GM12875 (cell line): ENCODE data around the gene CD300LG.
A peak's percentile ranks its signal among the peaks of the same experiment; 100 is the strongest.

Experiments
- H3K4me3 ChIP-seq: one replicate; pipeline ENCODE4 v1.5.1; 2011; ENCODE audit warnings: low read depth, low read length, control low read depth
- TF ChIP-seq, protein P1 (sequence below): IDR thresholded peaks from 2 replicates; pipeline ENCODE4 v1.5.1; 2011; ENCODE audit warnings: low read depth, mild to moderate bottlenecking, control low read depth, inconsistent platforms, low read length, moderate library complexity, borderline replicate concordance; ENCODE audit not compliant: insufficient read depth

Gene CD300LG

DNA sequence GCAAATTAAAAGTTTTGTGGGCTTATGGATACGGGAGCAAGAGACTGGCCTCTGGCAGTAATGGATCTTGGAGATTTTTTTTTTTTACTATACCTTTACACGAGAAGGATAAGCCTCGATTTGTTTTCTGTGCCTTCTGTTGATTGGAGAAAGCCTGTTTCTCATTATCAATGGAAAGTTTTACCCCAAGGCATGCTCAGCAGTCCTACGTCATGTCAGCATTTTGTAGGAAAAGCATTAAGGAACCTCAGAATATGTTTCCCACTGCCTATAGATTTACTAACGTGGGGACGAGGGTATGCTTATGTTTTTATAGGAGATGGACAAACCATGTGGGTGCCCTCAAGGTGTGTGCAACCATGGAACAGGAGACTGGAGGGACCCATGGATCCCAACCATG, 26.8 kb downstream of the CD300LG start:
- TF ChIP-seq, protein P1, sequence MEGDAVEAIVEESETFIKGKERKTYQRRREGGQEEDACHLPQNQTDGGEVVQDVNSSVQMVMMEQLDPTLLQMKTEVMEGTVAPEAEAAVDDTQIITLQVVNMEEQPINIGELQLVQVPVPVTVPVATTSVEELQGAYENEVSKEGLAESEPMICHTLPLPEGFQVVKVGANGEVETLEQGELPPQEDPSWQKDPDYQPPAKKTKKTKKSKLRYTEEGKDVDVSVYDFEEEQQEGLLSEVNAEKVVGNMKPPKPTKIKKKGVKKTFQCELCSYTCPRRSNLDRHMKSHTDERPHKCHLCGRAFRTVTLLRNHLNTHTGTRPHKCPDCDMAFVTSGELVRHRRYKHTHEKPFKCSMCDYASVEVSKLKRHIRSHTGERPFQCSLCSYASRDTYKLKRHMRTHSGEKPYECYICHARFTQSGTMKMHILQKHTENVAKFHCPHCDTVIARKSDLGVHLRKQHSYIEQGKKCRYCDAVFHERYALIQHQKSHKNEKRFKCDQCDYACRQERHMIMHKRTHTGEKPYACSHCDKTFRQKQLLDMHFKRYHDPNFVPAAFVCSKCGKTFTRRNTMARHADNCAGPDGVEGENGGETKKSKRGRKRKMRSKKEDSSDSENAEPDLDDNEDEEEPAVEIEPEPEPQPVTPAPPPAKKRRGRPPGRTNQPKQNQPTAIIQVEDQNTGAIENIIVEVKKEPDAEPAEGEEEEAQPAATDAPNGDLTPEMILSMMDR, result no peak
- H3K4me3 ChIP-seq, result no peak overlapping the region

DNA sequence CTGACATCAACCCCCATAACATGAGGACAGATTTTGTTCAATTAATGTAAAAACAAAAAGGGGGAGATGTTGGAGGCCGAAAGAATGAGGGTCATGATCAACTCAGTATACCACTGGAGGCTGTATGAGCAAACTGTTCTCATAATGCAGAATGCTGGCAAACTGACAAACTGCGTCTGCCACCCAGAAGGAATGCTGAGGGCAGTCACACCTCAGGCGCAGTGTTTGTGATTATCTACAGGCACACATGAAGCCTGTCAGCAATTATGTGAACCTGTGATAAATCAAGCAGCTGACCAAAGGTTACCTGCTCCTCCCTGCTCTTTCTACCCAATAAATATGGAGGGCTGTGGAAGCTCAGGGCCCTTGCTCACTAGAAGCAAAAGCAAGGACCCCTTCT, 27.3 kb downstream of the CD300LG start:
- H3K4me3 ChIP-seq, result no peak overlapping the region
- TF ChIP-seq, protein P1, result no peak

DNA sequence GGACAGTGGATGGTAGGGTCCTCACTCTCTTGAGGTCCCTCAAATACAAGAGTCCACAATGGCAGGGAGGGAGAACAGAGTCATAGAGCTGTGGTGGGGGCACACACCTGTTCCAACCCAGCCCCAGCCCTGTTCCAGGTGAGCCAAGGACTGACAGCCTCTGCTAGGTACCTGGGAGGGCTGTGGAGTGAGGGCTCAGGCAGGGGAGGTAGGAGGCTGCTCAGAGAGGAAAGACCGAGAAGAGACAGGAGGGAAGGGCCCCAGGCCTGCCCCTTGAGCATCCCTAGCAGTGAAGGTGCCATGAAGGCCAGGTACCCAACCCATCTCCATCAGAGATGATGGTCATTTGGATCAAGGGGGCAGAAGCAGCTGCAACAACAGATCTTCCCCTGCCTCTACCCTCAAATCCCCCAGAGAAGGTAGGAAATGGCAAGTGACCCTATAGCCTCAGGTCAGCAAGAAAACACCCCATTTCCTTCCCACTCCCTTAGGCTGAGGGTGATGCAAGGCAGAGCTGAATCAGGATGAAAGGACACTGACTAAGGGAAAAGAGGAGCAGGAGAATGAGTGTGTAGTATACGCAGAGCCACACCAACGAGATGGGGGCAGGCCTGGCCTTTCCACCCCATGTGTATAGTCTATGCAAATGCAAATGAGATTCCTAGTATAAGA, 28.6 kb downstream of the CD300LG start:
- no peak overlapping the region for H3K4me3 ChIP-seq
- TF ChIP-seq, protein P1, result no peak

DNA sequence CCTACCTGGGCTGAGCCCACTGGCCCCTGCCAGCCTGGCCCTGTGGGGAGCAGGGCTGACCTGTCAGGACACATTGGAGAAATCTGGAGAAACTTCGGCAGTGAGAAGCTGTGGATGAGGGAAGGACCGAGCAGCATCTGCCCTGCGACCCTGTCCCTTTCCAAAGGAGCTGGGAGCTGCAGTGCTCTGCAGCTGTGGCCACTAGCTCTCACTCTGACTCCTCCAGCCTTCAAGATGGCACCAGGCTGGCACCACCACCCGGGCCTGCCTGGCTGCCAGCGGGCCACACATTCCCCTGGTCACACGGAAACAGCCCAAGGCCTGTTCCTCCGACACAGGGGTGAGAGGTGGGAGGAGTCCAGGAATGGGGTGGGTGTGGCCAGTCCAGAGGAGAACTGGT, 30.1 kb downstream of the CD300LG start:
- H3K4me3 ChIP-seq, result no peak overlapping the region
- TF ChIP-seq, protein P1, result no peak

DNA sequence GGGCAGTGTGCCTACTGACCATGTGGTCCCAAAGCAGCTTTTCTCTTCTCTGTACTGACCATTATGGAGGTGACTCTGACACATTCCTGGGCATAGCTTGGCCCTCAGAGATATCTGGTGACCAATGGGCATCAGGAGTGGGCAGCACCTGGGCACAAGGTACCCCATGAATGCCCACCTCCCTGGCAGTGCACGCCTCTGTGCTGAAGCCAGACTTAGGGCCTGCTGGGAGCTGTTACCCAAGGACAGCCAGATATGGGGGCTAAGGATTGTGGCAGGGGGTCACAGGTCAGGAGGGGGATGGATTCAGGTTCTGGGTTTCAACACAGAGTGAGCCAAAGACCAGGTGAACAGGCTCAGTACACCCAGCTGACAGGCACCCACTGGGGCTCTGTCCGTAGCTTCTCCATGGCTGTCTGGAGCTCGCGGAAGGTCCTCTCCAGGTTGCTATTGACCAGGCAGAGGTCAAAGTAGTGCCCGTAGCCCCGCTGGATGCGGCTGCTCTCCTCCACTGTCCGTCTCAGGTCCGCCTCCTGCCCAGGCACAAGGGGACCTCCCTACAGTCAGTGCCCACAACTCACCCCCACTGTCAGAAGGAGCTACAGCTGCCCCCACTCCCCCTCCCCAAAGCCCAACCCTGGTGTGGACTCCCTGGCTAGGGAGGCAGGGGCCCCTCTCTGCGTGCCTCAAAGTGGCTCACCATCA, 30.6 kb downstream of the CD300LG start:
- TF ChIP-seq, protein P1, result no peak
- H3K4me3 ChIP-seq, result no peak overlapping the region

DNA sequence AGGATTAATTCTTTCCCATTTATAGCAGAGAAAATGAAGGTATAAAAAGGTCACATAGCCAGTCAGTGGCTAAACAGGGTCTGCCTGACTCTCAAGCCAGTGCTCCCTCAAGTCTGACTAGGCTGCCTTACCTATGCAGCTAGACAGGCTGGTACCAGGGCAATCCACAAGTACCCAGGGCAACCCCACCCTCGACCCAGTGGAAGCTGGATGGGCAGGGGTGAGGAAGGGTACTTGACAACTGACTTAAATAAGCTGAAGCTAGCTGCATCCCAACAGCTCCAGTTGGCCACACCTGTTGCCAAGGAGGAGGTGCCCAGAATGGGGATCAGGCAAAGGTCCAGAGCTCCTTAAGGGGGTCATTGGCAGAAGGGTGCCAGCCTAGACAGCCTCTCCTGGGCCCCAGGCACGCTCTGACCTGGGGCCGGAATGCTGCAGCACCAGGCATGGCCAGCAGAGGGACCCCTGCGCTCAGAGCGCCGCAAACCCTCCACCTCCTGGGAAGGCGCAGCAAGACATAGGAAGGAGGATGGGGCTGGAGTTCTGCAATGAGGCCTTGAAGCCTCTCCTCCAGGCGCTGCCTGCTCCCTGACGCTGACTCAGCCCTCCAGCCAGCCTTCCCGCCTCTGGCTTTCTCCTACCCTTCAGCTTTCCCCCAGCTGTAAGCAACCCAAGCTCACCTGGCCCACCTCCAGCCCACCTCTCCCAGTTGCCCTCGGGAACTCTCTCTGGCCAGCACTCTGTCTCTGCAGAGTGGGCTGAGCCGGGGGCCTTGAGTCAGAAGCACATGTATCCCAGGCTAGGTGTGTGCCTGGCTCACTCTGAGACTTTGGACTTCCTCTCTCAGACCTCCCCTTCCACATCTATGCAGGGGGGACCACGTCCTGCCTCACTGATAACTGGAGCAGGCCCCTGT, 31.5 kb downstream of the CD300LG start:
- no peak overlapping the region for H3K4me3 ChIP-seq
- TF ChIP-seq, protein P1, result peak; percentile 99
